HCT116 (cell line): ENCODE results near the gene TMEM60. TPM values are rescaled to one million over a fixed set of nuclear protein-coding genes. Genes with fewer than 3 reads are reported as not detected.
A peak's percentile ranks its signal among the peaks of the same experiment; 100 is the strongest.

ENCODE experiments used
- ATAC-seq: fragments of 200-7000 bp; cut with Tn5 transposase; 2 replicates; pipeline ENCODE4 v1.9.1; 2020; ENCODE audit warnings: mild to moderate bottlenecking, moderate library complexity
- BruUV-seq: library from RNA; stranded (reverse); fragments of 400-500 nt; replicated peaks from 2 replicates; lab custom pipeline; 2021; lab: Mats Ljungman, UMichigan
- CTCF ChIA-PET: fragments of 300-600 bp; sonication (Branson Sonifier 250); formaldehyde crosslinking; loops from one replicate; lab custom pipeline; 2021; ENCODE audit warnings: antibody characterized with exemption; lab: Charles Lee
- POLR2A ChIA-PET: fragments of 300-600, 350-600 bp; sonication (Branson Sonifier 250); formaldehyde crosslinking; loops from one replicate; lab custom pipeline; 2021; ENCODE audit warnings: antibody characterized with exemption; lab: Charles Lee
- RAD21 ChIA-PET, 2 experiments: fragments of 300-600 bp; sonication (Branson Sonifier 250); formaldehyde crosslinking; loops; one replicate each; lab custom pipeline; 2023; ENCODE audit warnings: low total read pairs in 2 of 2; ENCODE audit not compliant: uncharacterized antibody in 2 of 2, unreplicated experiment in 2 of 2, low non-redundant PET in 1 of 2; lab: Charles Lee
- DNase-seq: peaks from one replicate; pipeline ENCODE4 v3.0.0-alpha.2; 2010; ENCODE audit warnings: low read depth, low spot score
- H2AFZ ChIP-seq: fragments of 200-600 bp; shearing (Covaris generic), sonication (generic); 2 replicates; pipeline ENCODE4 v1.6.1; 2017; ENCODE audit warnings: low read depth, mixed run types, mixed read lengths, antibody characterized with exemption, low read length; ENCODE audit not compliant: poor library complexity, severe bottlenecking
- H3K27ac ChIP-seq: 2 replicates; pipeline ENCODE4 v1.5.1; 2012; ENCODE audit warnings: low read depth, low read length
- H3K27me3 ChIP-seq: fragments of 200-600 bp; sonication (generic); 2 replicates; pipeline ENCODE4 v1.6.1; 2016; ENCODE audit warnings: mixed run types, low read length, mixed read lengths; ENCODE audit not compliant: insufficient read depth
- H3K36me3 ChIP-seq, 2 experiments: fragments of 200-500 bp in 1 of 2; fragments of 200-600 bp in 1 of 2; sonication (Bioruptor generic) in 1 of 2; sonication (generic) in 1 of 2; 2 replicates each; pipeline versions ENCODE4 v1.5.1 to v1.6.1; 2014 to 2016; ENCODE audit warnings: low read length in 2 of 2, inconsistent platforms in 1 of 2, mixed read lengths in 1 of 2, mixed run types in 1 of 2; ENCODE audit not compliant: insufficient read depth in 2 of 2, control insufficient read depth in 1 of 2
- H3K4me1 ChIP-seq, 2 experiments: fragments of 200-600 bp in 1 of 2; sonication (generic) in 1 of 2; 2 replicates each; pipeline versions ENCODE4 v1.5.1 to v1.6.1; 2012 to 2017; ENCODE audit warnings: low read length in 2 of 2, inconsistent platforms in 1 of 2, mild to moderate bottlenecking in 1 of 2, mixed read lengths in 1 of 2, mixed run types in 1 of 2, moderate library complexity in 1 of 2; ENCODE audit not compliant: insufficient read depth in 2 of 2, control insufficient read depth in 1 of 2
- H3K4me2 ChIP-seq: fragments of 200-600 bp; sonication (generic); 2 replicates; pipeline ENCODE4 v1.6.1; 2017; ENCODE audit warnings: mixed run types, low read length, mixed read lengths
- H3K4me3 ChIP-seq, 2 experiments: fragments of 200-600 bp in 1 of 2; sonication (generic) in 1 of 2; replicated peaks in 1 of 2; 2 replicates each; pipeline ENCODE4 v1.5.1; 2011 to 2016; ENCODE audit warnings: low read length in 2 of 2, control low read depth in 1 of 2, low read depth in 1 of 2, mild to moderate bottlenecking in 1 of 2, mixed read lengths in 1 of 2, mixed run types in 1 of 2
- H3K79me2 ChIP-seq: fragments of 200-600 bp; sonication (generic); 2 replicates; pipeline ENCODE4 v1.6.1; 2017; ENCODE audit warnings: mild to moderate bottlenecking, mixed run types, low read length, moderate library complexity, mixed read lengths; ENCODE audit not compliant: insufficient read depth
- H3K9ac ChIP-seq: fragments of 200-600 bp; sonication (generic); 2 replicates; pipeline ENCODE4 v1.6.1; 2016; ENCODE audit warnings: low read length, mixed read lengths
- H3K9me2 ChIP-seq: fragments of 200-600 bp; sonication (generic), shearing (Covaris generic); 2 replicates; pipeline ENCODE4 v1.6.1; 2017; ENCODE audit warnings: mixed run types, mild to moderate bottlenecking, moderate library complexity; ENCODE audit not compliant: insufficient read depth
- H3K9me3 ChIP-seq, 2 experiments: fragments of 200-500 bp in 1 of 2; fragments of 200-600 bp in 1 of 2; sonication (Bioruptor generic) in 1 of 2; sonication (generic) in 1 of 2; 2 replicates each; pipeline ENCODE4 v1.6.1; 2014 to 2017; ENCODE audit warnings: low read length in 2 of 2, mixed read lengths in 2 of 2, inconsistent platforms in 1 of 2, low read depth in 1 of 2, mild to moderate bottlenecking in 1 of 2, mixed run types in 1 of 2, moderate library complexity in 1 of 2; ENCODE audit not compliant: control insufficient read depth in 1 of 2, insufficient read depth in 1 of 2
- H4K20me1 ChIP-seq: fragments of 200-600 bp; sonication (generic), shearing (Covaris generic); 2 replicates; pipeline ENCODE4 v1.6.1; 2017; ENCODE audit warnings: mixed run types, mild to moderate bottlenecking, moderate library complexity; ENCODE audit not compliant: insufficient read depth
- CBX3 ChIP-seq: IDR thresholded peaks from 2 replicates; pipeline ENCODE4 v1.6.1; 2012; ENCODE audit warnings: low read depth
- EZH2 ChIP-seq: fragments of 200-600 bp; sonication (generic); IDR thresholded peaks from 2 replicates; pipeline ENCODE4 v1.6.1; 2017; ENCODE audit warnings: antibody characterized with exemption, mixed run types
- POLR2A ChIP-seq: IDR thresholded peaks from 2 replicates; pipeline ENCODE4 v1.7.0; 2011; ENCODE audit warnings: borderline replicate concordance; ENCODE audit not compliant: insufficient read depth, insufficient read length; ENCODE audit errors: extremely low read depth
- POLR2AphosphoS5 ChIP-seq: IDR thresholded peaks from 2 replicates; pipeline ENCODE4 v1.6.1; 2011; ENCODE audit warnings: mild to moderate bottlenecking, low read depth, low read length, moderate library complexity
- RAD21 ChIP-seq: IDR thresholded peaks from 2 replicates; pipeline ENCODE4 v1.6.1; 2012; ENCODE audit warnings: low read depth, mild to moderate bottlenecking
- SIN3A ChIP-seq: IDR thresholded peaks from 2 replicates; pipeline ENCODE4 v1.6.1; 2012; ENCODE audit warnings: low read depth
- SRF ChIP-seq: IDR thresholded peaks from 2 replicates; pipeline ENCODE4 v1.6.1; 2012; ENCODE audit warnings: low read depth
- YY1 ChIP-seq: IDR thresholded peaks from 2 replicates; pipeline ENCODE4 v1.6.1; 2011; ENCODE audit warnings: low read length, low read depth, moderate library complexity, mild to moderate bottlenecking; ENCODE audit not compliant: insufficient replicate concordance; ENCODE audit errors: extremely low read depth
- ZFX ChIP-seq: fragments of 450-650 bp; IDR thresholded peaks from 2 replicates; pipeline ENCODE4 v1.6.1; 2017
- intact Hi-C: fragments of 100-400 bp; cut with micrococcal nuclease; formaldehyde crosslinking; loops from 2 replicates; pipeline ENCODE4 v1.10.0; 2022
- total RNA-seq: library from RNA; stranded (reverse); gene quantifications from one replicate; pipeline ENCODE4 v1.2.1, GENCODE V29; 2021; ENCODE audit not compliant: unreplicated experiment
- TF ChIP-seq, protein P1 (sequence below): IDR thresholded peaks from 2 replicates; pipeline ENCODE4 v1.6.1; 2012; ENCODE audit warnings: low read depth
- TF ChIP-seq, protein P2 (sequence below), 3 experiments: fragments of 200-600 bp in 1 of 3; sonication (generic) in 1 of 3; IDR thresholded peaks in 2 of 3; conservative IDR thresholded peaks in 1 of 3; 2 replicates each; pipeline ENCODE4 v1.5.1; 2012 to 2017; ENCODE audit warnings: low read depth in 2 of 3, low read length in 2 of 3, antibody characterized with exemption in 1 of 3, borderline replicate concordance in 1 of 3, control low read depth in 1 of 3, mild to moderate bottlenecking in 1 of 3, mixed read lengths in 1 of 3, mixed run types in 1 of 3, moderate library complexity in 1 of 3; ENCODE audit not compliant: insufficient read depth in 1 of 3

TMEM60 gene
- total RNA-seq, 1 experiment from 2014 or later, result 10.3 TPM

DNA sequence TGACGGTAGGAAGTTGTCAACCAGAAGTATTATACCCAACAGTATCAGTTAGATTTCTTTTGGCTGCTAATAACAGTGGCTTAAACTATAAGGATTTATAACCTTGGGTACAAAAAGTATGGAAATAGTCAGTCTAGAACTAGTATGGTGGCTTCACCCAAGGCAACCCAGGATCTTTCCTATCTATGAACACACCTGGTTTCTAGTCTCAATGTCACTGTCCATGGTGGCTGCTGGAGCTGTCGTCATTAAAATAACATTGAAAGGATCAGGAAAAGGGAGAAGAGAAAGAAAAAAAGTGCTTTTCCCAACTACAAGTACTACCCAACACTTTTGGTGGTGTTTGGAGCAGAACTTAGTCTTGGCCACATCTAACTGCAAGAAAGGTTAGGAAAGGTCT, 28.1 kb upstream of the TMEM60 start:
- no peak overlapping the region for H3K27ac ChIP-seq
- H3K9ac ChIP-seq, result no peak overlapping the region
- no peak overlapping the region for H3K4me2 ChIP-seq
- no peak overlapping the region for H3K4me3 ChIP-seq
- intact Hi-C loops, result no loop called here
- H3K79me2 ChIP-seq, result peaks cover 19% of the 10 kb centered on the region
- H3K27me3 ChIP-seq, result no peaks in the 10 kb centered on the region
- RAD21 ChIA-PET, result no interaction called here
- no peaks in the 10 kb centered on the region for H3K9me2 ChIP-seq
- DNase-seq, result no peak
- ATAC-seq, result no peak
- H3K9me3 ChIP-seq, result peaks cover 0 to 4% of the 10 kb centered on the region in 2 experiments; a peak in 1 of 4 replicates
- POLR2A ChIA-PET, result no interaction called here
- H3K4me1 ChIP-seq, result no peaks in the 10 kb centered on the region
- no TSS peak for BruUV-seq
- no peak for TF ChIP-seq POLR2A
- TF ChIP-seq, protein P1, sequence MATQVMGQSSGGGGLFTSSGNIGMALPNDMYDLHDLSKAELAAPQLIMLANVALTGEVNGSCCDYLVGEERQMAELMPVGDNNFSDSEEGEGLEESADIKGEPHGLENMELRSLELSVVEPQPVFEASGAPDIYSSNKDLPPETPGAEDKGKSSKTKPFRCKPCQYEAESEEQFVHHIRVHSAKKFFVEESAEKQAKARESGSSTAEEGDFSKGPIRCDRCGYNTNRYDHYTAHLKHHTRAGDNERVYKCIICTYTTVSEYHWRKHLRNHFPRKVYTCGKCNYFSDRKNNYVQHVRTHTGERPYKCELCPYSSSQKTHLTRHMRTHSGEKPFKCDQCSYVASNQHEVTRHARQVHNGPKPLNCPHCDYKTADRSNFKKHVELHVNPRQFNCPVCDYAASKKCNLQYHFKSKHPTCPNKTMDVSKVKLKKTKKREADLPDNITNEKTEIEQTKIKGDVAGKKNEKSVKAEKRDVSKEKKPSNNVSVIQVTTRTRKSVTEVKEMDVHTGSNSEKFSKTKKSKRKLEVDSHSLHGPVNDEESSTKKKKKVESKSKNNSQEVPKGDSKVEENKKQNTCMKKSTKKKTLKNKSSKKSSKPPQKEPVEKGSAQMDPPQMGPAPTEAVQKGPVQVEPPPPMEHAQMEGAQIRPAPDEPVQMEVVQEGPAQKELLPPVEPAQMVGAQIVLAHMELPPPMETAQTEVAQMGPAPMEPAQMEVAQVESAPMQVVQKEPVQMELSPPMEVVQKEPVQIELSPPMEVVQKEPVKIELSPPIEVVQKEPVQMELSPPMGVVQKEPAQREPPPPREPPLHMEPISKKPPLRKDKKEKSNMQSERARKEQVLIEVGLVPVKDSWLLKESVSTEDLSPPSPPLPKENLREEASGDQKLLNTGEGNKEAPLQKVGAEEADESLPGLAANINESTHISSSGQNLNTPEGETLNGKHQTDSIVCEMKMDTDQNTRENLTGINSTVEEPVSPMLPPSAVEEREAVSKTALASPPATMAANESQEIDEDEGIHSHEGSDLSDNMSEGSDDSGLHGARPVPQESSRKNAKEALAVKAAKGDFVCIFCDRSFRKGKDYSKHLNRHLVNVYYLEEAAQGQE, result peak; percentile 36
- no peak overlapping the region for H2AFZ ChIP-seq
- H3K36me3 ChIP-seq, result no peaks in the 10 kb centered on the region
- no peaks in the 10 kb centered on the region for H4K20me1 ChIP-seq
- CTCF ChIA-PET, result no interaction called here

DNA sequence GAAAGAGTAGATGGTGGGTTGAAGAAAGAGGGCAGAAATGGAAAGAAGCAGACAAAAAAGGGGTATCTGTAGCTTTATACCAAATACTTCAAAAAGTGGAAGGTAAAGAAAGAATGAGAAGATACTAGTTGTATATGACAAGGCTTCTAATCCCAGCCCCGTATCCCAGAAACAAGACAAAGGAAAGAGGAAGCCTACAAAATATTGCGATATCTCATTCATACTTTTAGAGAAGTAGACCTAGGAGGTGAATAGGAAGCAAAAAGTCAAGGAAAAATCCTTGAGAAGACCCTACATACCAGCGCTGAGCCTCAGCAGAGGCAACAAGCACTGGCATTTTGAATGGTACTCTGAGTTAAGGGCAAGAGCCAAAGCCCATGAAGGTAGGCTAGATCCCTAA, 26.9 kb upstream of the TMEM60 start:
- Histone ChIP-seq H3K4me2 (no peak overlapping the region), H3K36me3 (no peaks in the 10 kb centered on the region), H3K27ac (no peak overlapping the region), H2AFZ (no peak overlapping the region), H3K4me1 (no peaks in the 10 kb centered on the region), H3K9me2 (no peaks in the 10 kb centered on the region), H3K9ac (no peak overlapping the region), H3K79me2 (peaks cover 26% of the 10 kb centered on the region), H4K20me1 (no peaks in the 10 kb centered on the region), H3K9me3 (peaks cover 7 to 15% of the 10 kb centered on the region in 2 experiments; a peak in 3 of 4 replicates), H3K27me3 (no peaks in the 10 kb centered on the region), H3K4me3 (no peak overlapping the region)
- intact Hi-C loops, result no loop called here
- DNase-seq, result no peak
- BruUV-seq, result no TSS peak
- ChIA-PET CTCF (no interaction called here), POLR2A (no interaction called here), RAD21 (no interaction called here)
- ATAC-seq, result no peak
- TF ChIP-seq RAD21, result no peak
- TF ChIP-seq, protein P2, sequence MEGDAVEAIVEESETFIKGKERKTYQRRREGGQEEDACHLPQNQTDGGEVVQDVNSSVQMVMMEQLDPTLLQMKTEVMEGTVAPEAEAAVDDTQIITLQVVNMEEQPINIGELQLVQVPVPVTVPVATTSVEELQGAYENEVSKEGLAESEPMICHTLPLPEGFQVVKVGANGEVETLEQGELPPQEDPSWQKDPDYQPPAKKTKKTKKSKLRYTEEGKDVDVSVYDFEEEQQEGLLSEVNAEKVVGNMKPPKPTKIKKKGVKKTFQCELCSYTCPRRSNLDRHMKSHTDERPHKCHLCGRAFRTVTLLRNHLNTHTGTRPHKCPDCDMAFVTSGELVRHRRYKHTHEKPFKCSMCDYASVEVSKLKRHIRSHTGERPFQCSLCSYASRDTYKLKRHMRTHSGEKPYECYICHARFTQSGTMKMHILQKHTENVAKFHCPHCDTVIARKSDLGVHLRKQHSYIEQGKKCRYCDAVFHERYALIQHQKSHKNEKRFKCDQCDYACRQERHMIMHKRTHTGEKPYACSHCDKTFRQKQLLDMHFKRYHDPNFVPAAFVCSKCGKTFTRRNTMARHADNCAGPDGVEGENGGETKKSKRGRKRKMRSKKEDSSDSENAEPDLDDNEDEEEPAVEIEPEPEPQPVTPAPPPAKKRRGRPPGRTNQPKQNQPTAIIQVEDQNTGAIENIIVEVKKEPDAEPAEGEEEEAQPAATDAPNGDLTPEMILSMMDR (IDR thresholded peaks at IDR 0.05 in 2 of 3, conservative IDR thresholded peaks at IDR 0.05 in 1 of 3; ENCODE audit: borderline replicate concordance in 1 of 3, insufficient read depth in 1 of 3, low read depth in 2 of 3, low read length in 2 of 3), result no peak
- TF ChIP-seq YY1, result no peak
- TF ChIP-seq SRF, result no peak
- TF ChIP-seq SIN3A, result no peak
- TF ChIP-seq ZFX, result no peak
- TF ChIP-seq, protein P1, result no peak
- TF ChIP-seq CBX3, result no peak
- TF ChIP-seq POLR2AphosphoS5, result no peak
- TF ChIP-seq EZH2, result no peak
- no peak for TF ChIP-seq POLR2A
